GM23338 (cell line): ENCODE measurements around the gene ANG. TPM values are rescaled to one million over a fixed set of nuclear protein-coding genes. Genes with fewer than 3 reads are reported as not detected.

ENCODE experiments used
- ATAC-seq: fragments of 200-7000 bp; cut with Tn5 transposase; 3 replicates; pipeline ENCODE4 v1.9.1; 2020
- DNase-seq: peaks from one replicate; pipeline ENCODE4 v3.0.0-alpha.2; 2015; ENCODE audit warnings: low spot score
- H2AFZ ChIP-seq: fragments of 200-600 bp; sonication (generic); 2 replicates; pipeline ENCODE4 v1.8.0; 2016; ENCODE audit warnings: antibody characterized with exemption, mild to moderate bottlenecking, moderate library complexity
- H3F3A ChIP-seq: fragments of 200-600 bp; sonication (generic); replicated peaks from 2 replicates; pipeline ENCODE4 v1.8.0; 2017; ENCODE audit warnings: antibody characterized with exemption, mixed run types, low read depth
- H3K27ac ChIP-seq: fragments of 200-600 bp; sonication (generic); 2 replicates; pipeline ENCODE4 v1.6.1; 2016; ENCODE audit warnings: low read depth
- H3K27me3 ChIP-seq: fragments of 200-600 bp; sonication (generic); 2 replicates; pipeline ENCODE4 v1.8.0; 2016; ENCODE audit warnings: mild to moderate bottlenecking, mixed run types, moderate library complexity; ENCODE audit not compliant: insufficient read depth
- H3K36me3 ChIP-seq: fragments of 200-600 bp; sonication (generic); 2 replicates; pipeline ENCODE4 v1.8.0; 2016; ENCODE audit warnings: mild to moderate bottlenecking; ENCODE audit not compliant: insufficient read depth
- H3K4me1 ChIP-seq: fragments of 200-600 bp; sonication (generic); 2 replicates; pipeline ENCODE4 v1.8.0; 2016; ENCODE audit warnings: mild to moderate bottlenecking, moderate library complexity; ENCODE audit not compliant: insufficient read depth
- H3K4me2 ChIP-seq: fragments of 200-600 bp; sonication (generic); 2 replicates; pipeline ENCODE4 v1.7.1; 2017; ENCODE audit warnings: mixed run types
- H3K4me3 ChIP-seq: fragments of 200-600 bp; sonication (generic); 2 replicates; pipeline ENCODE4 v1.6.1; 2016; ENCODE audit warnings: mixed run types
- H3K79me2 ChIP-seq: fragments of 200-600 bp; sonication (generic); replicated peaks from 2 replicates; pipeline ENCODE4 v1.8.0; 2017; ENCODE audit warnings: mild to moderate bottlenecking; ENCODE audit not compliant: insufficient read depth
- H3K9me2 ChIP-seq: fragments of 200-600 bp; sonication (generic); 2 replicates; pipeline ENCODE4 v1.8.0; 2017; ENCODE audit not compliant: insufficient read depth
- H4K20me1 ChIP-seq: fragments of 200-600 bp; sonication (generic); replicated peaks from 2 replicates; pipeline ENCODE4 v1.8.0; 2017; ENCODE audit warnings: mild to moderate bottlenecking; ENCODE audit not compliant: insufficient read depth
- H3K27ac Mint-ChIP-seq: 2 replicates; pipeline ENCODE4 v1.8.0; 2020; ENCODE audit warnings: inconsistent platforms, mild to moderate bottlenecking, moderate library complexity, mixed read lengths
- H3K27me3 Mint-ChIP-seq: 3 replicates; pipeline ENCODE4 v1.8.0; 2022; ENCODE audit warnings: low read depth, mild to moderate bottlenecking, moderate library complexity, mixed read lengths, inconsistent platforms; ENCODE audit not compliant: insufficient read depth, poor library complexity
- H3K36me3 Mint-ChIP-seq: 3 replicates; pipeline ENCODE4 v1.8.0; 2021; ENCODE audit warnings: low read depth, mild to moderate bottlenecking, inconsistent platforms, moderate library complexity, mixed read lengths
- H3K4me1 Mint-ChIP-seq: 3 replicates; pipeline ENCODE4 v1.8.0; 2020; ENCODE audit warnings: mild to moderate bottlenecking, inconsistent platforms, mixed read lengths
- H3K4me3 Mint-ChIP-seq: 3 replicates; pipeline ENCODE4 v1.8.0; 2021; ENCODE audit warnings: moderate library complexity, mild to moderate bottlenecking, inconsistent platforms, mixed read lengths
- H3K9me3 Mint-ChIP-seq: 3 replicates; pipeline ENCODE4 v1.8.0; 2020; ENCODE audit warnings: moderate library complexity, mild to moderate bottlenecking, inconsistent platforms, mixed read lengths
- STAT1 ChIP-seq: IDR thresholded peaks from one replicate; pipeline ENCODE4 v1.6.1; 2016; ENCODE audit warnings: antibody characterized with exemption; ENCODE audit not compliant: unreplicated experiment
- ZNF331 ChIP-seq: fragments of 250-450 bp; sonication (Bioruptor Pico); IDR thresholded peaks from 2 replicates; pipeline ENCODE4 v1.5.0; 2020; ENCODE audit warnings: low read depth, mild to moderate bottlenecking, moderate library complexity
- ZNF462 ChIP-seq: fragments of 250-450 bp; sonication (Bioruptor Pico); IDR thresholded peaks from 2 replicates; pipeline ENCODE4 v1.5.0; 2020; ENCODE audit warnings: mild to moderate bottlenecking, moderate library complexity
- polyA plus RNA-seq: library from polyadenylated mRNA; unstranded; fragments of >200 nt; fragmentation: Nextera tagmentation; extraction: Ambion mirVana; gene quantifications from 2 replicates; pipeline ENCODE4 v1.2.1, GENCODE V29; 2016
- total RNA-seq: library from RNA; depleted of rRNA; stranded (reverse); fragments of >200 nt; shearing (Covaris generic); gene quantifications from 2 replicates; pipeline ENCODE4 v1.2.3, GENCODE V29; 2014
- TF ChIP-seq, protein P1 (sequence below), 2 experiments: fragments of 200-600 bp in 1 of 2; sonication (generic) in 1 of 2; conservative IDR thresholded peaks; 2 replicates each; pipeline versions ENCODE4 v1.5.1 to v1.6.1; 2016 to 2017; ENCODE audit warnings: antibody characterized with exemption in 2 of 2, low read depth in 2 of 2, mild to moderate bottlenecking in 2 of 2, moderate library complexity in 1 of 2

ANG gene
- total and polyA plus RNA-seq, 2 experiments from 2014 or later: 2.3 to 3.7 TPM

DNA sequence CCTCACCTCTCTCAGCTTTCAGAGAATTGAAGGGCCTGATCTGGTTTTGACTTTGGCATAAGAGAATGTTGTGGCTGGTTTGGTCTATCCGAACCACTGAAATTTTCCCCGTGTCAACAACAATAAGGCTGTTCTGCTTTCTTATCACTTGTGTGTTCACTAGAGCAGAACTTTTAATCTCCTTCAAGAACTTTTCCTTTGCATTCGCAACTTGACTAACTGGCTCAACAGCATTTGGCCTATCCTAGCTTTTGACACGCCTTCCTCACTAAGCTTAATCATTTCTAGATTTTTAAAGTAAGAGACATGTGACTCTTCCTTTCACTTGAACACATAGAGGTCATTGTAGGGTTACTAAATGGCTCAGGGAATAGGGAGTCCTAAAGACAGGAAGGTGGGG, 31.2 kb downstream of the ANG start:
- Histone ChIP-seq H3K4me2 (no peak overlapping the region), H4K20me1 (no peaks in the 10 kb centered on the region), H3K27ac (no peak overlapping the region), H3K36me3 (no peaks in the 10 kb centered on the region), H2AFZ (no peak overlapping the region), H3K4me1 (no peaks in the 10 kb centered on the region), H3K79me2 (no peaks in the 10 kb centered on the region), H3K9me2 (peaks cover 8% of the 10 kb centered on the region; the same call in 1 of the 2 replicates), H3F3A (no peaks in the 10 kb centered on the region), H3K4me3 (no peak overlapping the region), H3K27me3 (peaks cover 18% of the 10 kb centered on the region; the same call in 1 of the 2 replicates)
- ATAC-seq (no peak), DNase-seq (no peak)
- Mint-ChIP-seq H3K9me3 (peaks cover 12% of the 10 kb centered on the region; the same call in 2 of the 3 replicates), H3K4me3 (no peak overlapping the region), H3K36me3 (peaks cover 5% of the 10 kb centered on the region; the same call in 2 of the 3 replicates), H3K27ac (no peak overlapping the region), H3K27me3 (peaks cover 6% of the 10 kb centered on the region), H3K4me1 (no peaks in the 10 kb centered on the region; the same call in 2 of the 3 replicates)
- no peak for TF ChIP-seq ZNF331 (CRISPR knock-in tag)
- no peak for TF ChIP-seq STAT1
- TF ChIP-seq, protein P1, sequence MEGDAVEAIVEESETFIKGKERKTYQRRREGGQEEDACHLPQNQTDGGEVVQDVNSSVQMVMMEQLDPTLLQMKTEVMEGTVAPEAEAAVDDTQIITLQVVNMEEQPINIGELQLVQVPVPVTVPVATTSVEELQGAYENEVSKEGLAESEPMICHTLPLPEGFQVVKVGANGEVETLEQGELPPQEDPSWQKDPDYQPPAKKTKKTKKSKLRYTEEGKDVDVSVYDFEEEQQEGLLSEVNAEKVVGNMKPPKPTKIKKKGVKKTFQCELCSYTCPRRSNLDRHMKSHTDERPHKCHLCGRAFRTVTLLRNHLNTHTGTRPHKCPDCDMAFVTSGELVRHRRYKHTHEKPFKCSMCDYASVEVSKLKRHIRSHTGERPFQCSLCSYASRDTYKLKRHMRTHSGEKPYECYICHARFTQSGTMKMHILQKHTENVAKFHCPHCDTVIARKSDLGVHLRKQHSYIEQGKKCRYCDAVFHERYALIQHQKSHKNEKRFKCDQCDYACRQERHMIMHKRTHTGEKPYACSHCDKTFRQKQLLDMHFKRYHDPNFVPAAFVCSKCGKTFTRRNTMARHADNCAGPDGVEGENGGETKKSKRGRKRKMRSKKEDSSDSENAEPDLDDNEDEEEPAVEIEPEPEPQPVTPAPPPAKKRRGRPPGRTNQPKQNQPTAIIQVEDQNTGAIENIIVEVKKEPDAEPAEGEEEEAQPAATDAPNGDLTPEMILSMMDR (conservative IDR thresholded peaks at IDR 0.05; ENCODE audit: low read depth in 2 of 2): no peak
- no peak for TF ChIP-seq ZNF462 (CRISPR knock-in tag)
